ENCODE results near the gene TTLL11. TPM values are rescaled to one million over a fixed set of nuclear protein-coding genes. Genes with fewer than 3 reads are reported as not detected.

Gene TTLL11
- total and polyA plus RNA-seq, 2 of the 8 experiments (the other 6 are each of a cell fraction or from before 2014, with no cell fraction given), result 0.56 to 0.80 TPM

- no peak for TF ChIP-seq FOSL1 (IDR thresholded peaks at IDR 0.05; ENCODE audit: insufficient read depth, low read depth, low read length)
- no peak for TF ChIP-seq POLR2AphosphoS5 (IDR thresholded peaks at IDR 0.05; ENCODE audit: low read depth, low read length)
- no peak for TF ChIP-seq E2F6 (IDR thresholded peaks at IDR 0.05)
These were observed 319.7 kb downstream of the TTLL11 start (continued) for GRCh38 chr9:121773286-121773953.

Measured in H1 (cell line).